B cell (primary cell): ENCODE results near the gene F2R. TPM values are rescaled to one million over a fixed set of nuclear protein-coding genes. Genes with fewer than 3 reads are reported as not detected.

Experiments
- ATAC-seq: fragments of 200-7000 bp; cut with Tn5 transposase; one replicate; pipeline ENCODE4 v1.10.0; 2021; ENCODE audit warnings: low read depth, mild to moderate bottlenecking, moderate number of reproducible peaks, moderate library complexity
- CTCF ChIA-PET: fragments of 350-600 bp; sonication (Branson Sonifier 250); formaldehyde crosslinking; loops from one replicate; lab custom pipeline; 2021; ENCODE audit warnings: antibody characterized with exemption, inconsistent platforms; lab: Charles Lee
- POLR2A ChIA-PET: fragments of 350-600 bp; sonication (Branson Sonifier 250); formaldehyde crosslinking; loops from one replicate; lab custom pipeline; 2021; ENCODE audit warnings: antibody characterized with exemption; lab: Charles Lee
- DNase-seq: peaks from one replicate; pipeline ENCODE4 v3.0.0; 2013
- H2AFZ ChIP-seq: 2 replicates; pipeline ENCODE4 v1.6.1; 2012; ENCODE audit warnings: mild to moderate bottlenecking, low read depth, low read length; ENCODE audit not compliant: insufficient read depth, poor library complexity, severe bottlenecking
- H3K27ac ChIP-seq, 2 donors: 1 replicate in 1 of 2; 2 replicates in 1 of 2; pipeline ENCODE4 v1.5.1; 2012 to 2013; ENCODE audit warnings: low read length in 2 of 2, mild to moderate bottlenecking in 2 of 2, moderate library complexity in 1 of 2
- H3K27me3 ChIP-seq, 4 experiments: fragments of 200-600 bp in 1 of 4; sonication (generic) in 1 of 4; replicated peaks in 1 of 4; 1 replicate in 2 of 4; 2 replicates in 2 of 4; pipeline versions ENCODE4 v1.6.1 to v1.7.0; 2013 to 2016; ENCODE audit warnings: low read length in 3 of 4, mild to moderate bottlenecking in 2 of 4, mixed read lengths in 1 of 4, moderate library complexity in 1 of 4; ENCODE audit not compliant: insufficient read depth in 4 of 4, control insufficient read depth in 3 of 4; ENCODE audit errors: control extremely low read depth in 1 of 4
- H3K36me3 ChIP-seq, 2 experiments: replicated peaks in 1 of 2; 1 replicate in 1 of 2; 2 replicates in 1 of 2; pipeline versions ENCODE4 v1.6.1 to v1.7.1; 2013; ENCODE audit warnings: low read length in 1 of 2; ENCODE audit not compliant: insufficient read depth in 2 of 2, control insufficient read depth in 1 of 2; ENCODE audit errors: control extremely low read depth in 1 of 2, extremely low read depth in 1 of 2
- H3K4me1 ChIP-seq, 2 donors: fragments of 200-600 bp in 1 of 2; sonication (generic) in 1 of 2; 1 replicate in 1 of 2; 2 replicates in 1 of 2; pipeline versions ENCODE4 v1.5.1 to v1.6.1; 2013 to 2017; ENCODE audit warnings: low read length in 2 of 2; ENCODE audit not compliant: control insufficient read depth in 2 of 2, insufficient read depth in 2 of 2
- H3K4me2 ChIP-seq: replicated peaks from 2 replicates; pipeline ENCODE3; 2012; ENCODE audit warnings: mild to moderate bottlenecking, low read depth, low read length; ENCODE audit not compliant: poor library complexity, severe bottlenecking
- H3K4me3 ChIP-seq, 5 experiments: fragments of 200-600 bp in 1 of 5; sonication (generic) in 1 of 5; 1 replicate in 3 of 5; 2 replicates in 2 of 5; pipeline versions ENCODE4 v1.5.1 to v1.7.0; 2011 to 2016; ENCODE audit warnings: low read length in 4 of 5, mild to moderate bottlenecking in 4 of 5, low read depth in 2 of 5, control low read depth in 1 of 5, moderate library complexity in 1 of 5; ENCODE audit not compliant: insufficient read depth in 1 of 5; ENCODE audit errors: control extremely low read depth in 1 of 5, extremely low read depth in 1 of 5
- H3K79me2 ChIP-seq: fragments of 200-600 bp; sonication (generic); one replicate; pipeline ENCODE4 v1.6.0; 2016; ENCODE audit warnings: low read length; ENCODE audit not compliant: control insufficient read depth, insufficient read depth
- H3K9ac ChIP-seq: fragments of 200-600 bp; sonication (generic); 2 replicates; pipeline ENCODE4 v1.6.1; 2017; ENCODE audit warnings: mild to moderate bottlenecking, low read length, moderate library complexity
- H3K9me3 ChIP-seq, 3 donors: one replicate each; pipeline versions ENCODE4 v1.6.1 to v1.7.1; 2013; ENCODE audit warnings: low read length in 2 of 3; ENCODE audit not compliant: control insufficient read depth in 2 of 3, insufficient read depth in 1 of 3; ENCODE audit errors: control extremely low read depth in 1 of 3
- H4K20me1 ChIP-seq: 2 replicates; pipeline ENCODE4 v1.6.0; 2012; ENCODE audit warnings: mild to moderate bottlenecking, low read length; ENCODE audit not compliant: insufficient read depth, control insufficient read depth, poor library complexity, severe bottlenecking
- H3K27ac Mint-ChIP-seq: one replicate; pipeline ENCODE4 v1.8.0; 2021; ENCODE audit warnings: mixed read lengths
- H3K27me3 Mint-ChIP-seq: one replicate; pipeline ENCODE4 v1.8.0; 2021; ENCODE audit warnings: mixed read lengths
- H3K4me1 Mint-ChIP-seq: one replicate; pipeline ENCODE4 v1.8.0; 2021; ENCODE audit warnings: mixed read lengths
- H3K4me3 Mint-ChIP-seq: one replicate; pipeline ENCODE4 v1.8.0; 2021; ENCODE audit warnings: mixed read lengths
- H3K9me3 Mint-ChIP-seq: one replicate; pipeline ENCODE4 v1.8.0; 2022; ENCODE audit warnings: mixed read lengths; ENCODE audit not compliant: insufficient read depth
- EZH2 ChIP-seq: IDR thresholded peaks from 2 replicates; pipeline ENCODE4 v1.6.1; 2012; ENCODE audit warnings: borderline replicate concordance, low read depth, mild to moderate bottlenecking, moderate library complexity, low read length; ENCODE audit not compliant: insufficient read depth, poor library complexity, severe bottlenecking
- WGBS: methylation state at CpG from one replicate; pipeline ENCODE4 v1.1.5; 2013; ENCODE audit warnings: missing lambda C conversion rate; ENCODE audit not compliant: insufficient coverage; 5-methylcytosine and 5-hydroxymethylcytosine counted together
- intact Hi-C: fragments of 100-400 bp; cut with micrococcal nuclease; formaldehyde crosslinking; loops from one replicate; pipeline ENCODE4 v1.10.0; 2022
- polyA plus RNA-seq: library from polyadenylated mRNA; depleted of rRNA; stranded (reverse); fragments of >200 nt; gene quantifications from 2 replicates; pipeline ENCODE4 v1.2.3, GENCODE V29; 2012
- total RNA-seq, 2 donors: library from RNA; stranded (reverse); fragments of 120-200 nt in 1 of 2; gene quantifications; 1 replicate in 1 of 2; 2 replicates in 1 of 2; pipeline versions ENCODE4 v1.2.3 to v1.2.4, GENCODE V29; 2013 to 2022
- TF ChIP-seq, protein P1 (sequence below): fragments of 200-600 bp; IDR thresholded peaks from one replicate; pipeline ENCODE4 v1.8.0; 2022; ENCODE audit warnings: antibody characterized with exemption, mild to moderate bottlenecking

F2R gene
- total and polyA plus RNA-seq, 2 donors (not counting 1 experiment from before 2014, with no cell fraction given): 0.25 to 1.4 TPM

DNA sequence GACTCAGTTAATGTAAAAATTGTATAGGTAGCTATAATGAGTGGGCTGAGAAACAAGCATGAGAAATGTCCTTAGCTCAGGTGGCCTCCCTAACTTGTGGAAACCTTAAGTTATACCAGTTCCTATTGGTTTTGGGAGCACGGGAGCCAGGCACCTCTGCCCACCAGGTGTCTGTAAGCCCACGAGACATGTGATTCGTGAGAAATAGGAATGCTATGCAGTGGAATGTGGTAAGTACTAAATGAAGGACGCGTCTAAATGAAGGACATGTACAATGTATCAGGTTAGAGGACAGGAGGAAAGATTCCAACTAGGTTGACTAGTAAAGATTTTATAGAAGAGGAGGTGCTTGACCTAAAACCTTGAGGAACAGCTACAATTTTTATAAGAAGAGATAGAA, 46.7 kb upstream of the F2R start:
- Mint-ChIP-seq H3K4me3 (no peak overlapping the region), H3K9me3 (no peaks in the 10 kb centered on the region), H3K4me1 (peaks cover under 1% of the 10 kb centered on the region), H3K27me3 (no peaks in the 10 kb centered on the region), H3K27ac (no peak overlapping the region)
- Histone ChIP-seq H3K36me3 (no peaks in the 10 kb centered on the region), H3K27ac (no peak overlapping the region), H3K4me3 (no peak overlapping the region), H4K20me1 (no peaks in the 10 kb centered on the region), H3K4me2 (no peak overlapping the region), H3K79me2 (no peaks in the 10 kb centered on the region), H3K9me3 (no peaks in the 10 kb centered on the region), H3K9ac (no peak overlapping the region), H3K27me3 (no peaks in the 10 kb centered on the region), H3K4me1 (no peaks in the 10 kb centered on the region), H2AFZ (no peak overlapping the region)
- no peak for ATAC-seq
- ChIA-PET POLR2A (no interaction called here), CTCF (no interaction called here)
- intact Hi-C loops: no loop called here
- 95% methylated on average over 5 of the region's 5 CpGs for WGBS
- TF ChIP-seq, protein P1, sequence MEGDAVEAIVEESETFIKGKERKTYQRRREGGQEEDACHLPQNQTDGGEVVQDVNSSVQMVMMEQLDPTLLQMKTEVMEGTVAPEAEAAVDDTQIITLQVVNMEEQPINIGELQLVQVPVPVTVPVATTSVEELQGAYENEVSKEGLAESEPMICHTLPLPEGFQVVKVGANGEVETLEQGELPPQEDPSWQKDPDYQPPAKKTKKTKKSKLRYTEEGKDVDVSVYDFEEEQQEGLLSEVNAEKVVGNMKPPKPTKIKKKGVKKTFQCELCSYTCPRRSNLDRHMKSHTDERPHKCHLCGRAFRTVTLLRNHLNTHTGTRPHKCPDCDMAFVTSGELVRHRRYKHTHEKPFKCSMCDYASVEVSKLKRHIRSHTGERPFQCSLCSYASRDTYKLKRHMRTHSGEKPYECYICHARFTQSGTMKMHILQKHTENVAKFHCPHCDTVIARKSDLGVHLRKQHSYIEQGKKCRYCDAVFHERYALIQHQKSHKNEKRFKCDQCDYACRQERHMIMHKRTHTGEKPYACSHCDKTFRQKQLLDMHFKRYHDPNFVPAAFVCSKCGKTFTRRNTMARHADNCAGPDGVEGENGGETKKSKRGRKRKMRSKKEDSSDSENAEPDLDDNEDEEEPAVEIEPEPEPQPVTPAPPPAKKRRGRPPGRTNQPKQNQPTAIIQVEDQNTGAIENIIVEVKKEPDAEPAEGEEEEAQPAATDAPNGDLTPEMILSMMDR: no peak
- TF ChIP-seq EZH2: no peak
- no peak for DNase-seq

DNA sequence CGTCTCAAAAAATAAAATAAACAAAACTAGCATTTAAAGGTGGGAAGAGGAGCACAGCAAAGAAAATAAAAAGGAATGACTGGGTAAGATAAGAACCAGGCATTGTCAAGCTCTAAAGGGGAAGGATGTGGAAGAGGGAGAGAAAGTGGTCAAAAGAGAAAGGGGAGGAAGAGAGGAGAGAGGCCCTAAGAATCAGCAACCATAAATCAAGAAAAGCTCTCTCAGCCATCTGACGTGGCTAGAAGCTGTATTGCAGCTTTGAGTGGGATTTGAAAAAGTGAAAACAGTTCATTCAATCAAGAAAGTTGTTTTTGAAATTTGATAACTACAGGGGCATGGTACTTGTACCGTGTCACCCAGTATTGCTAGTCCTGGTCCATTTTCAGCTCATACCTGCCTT, 45.4 kb upstream of the F2R start:
- 80% methylated on average over 1 of the region's 3 CpGs for WGBS
- Histone ChIP-seq H3K27me3 (no peaks in the 10 kb centered on the region), H3K79me2 (no peaks in the 10 kb centered on the region), H4K20me1 (no peaks in the 10 kb centered on the region), H3K9me3 (no peaks in the 10 kb centered on the region), H3K27ac (no peak overlapping the region), H3K36me3 (peaks cover 0 to 2% of the 10 kb centered on the region in 2 experiments), H2AFZ (no peak overlapping the region), H3K4me2 (no peak overlapping the region), H3K4me3 (no peak overlapping the region), H3K9ac (no peak overlapping the region), H3K4me1 (no peaks in the 10 kb centered on the region)
- ATAC-seq (no peak), DNase-seq (no peak)
- intact Hi-C loops: no loop called here
- Mint-ChIP-seq H3K4me1 (no peaks in the 10 kb centered on the region), H3K9me3 (no peaks in the 10 kb centered on the region), H3K27ac (no peak overlapping the region), H3K27me3 (no peaks in the 10 kb centered on the region), H3K4me3 (no peak overlapping the region)
- POLR2A ChIA-PET: no interaction called here
- TF ChIP-seq, protein P1: no peak
- CTCF ChIA-PET: no interaction called here
